Ureter (tissue), 1 donor: ENCODE data around the gene PLCB4. TPM values are rescaled to one million over a fixed set of nuclear protein-coding genes. Genes with fewer than 3 reads are reported as not detected.

Source experiments
- DNase-seq: peaks from one replicate; pipeline ENCODE4 v3.0.0-alpha.2; 2020; ENCODE audit warnings: low spot score
- total RNA-seq: library from RNA; stranded (reverse); gene quantifications from one replicate; pipeline ENCODE4 v1.2.4, GENCODE V29; 2023
- donor health status: DM: yes; HTN: yes; CAD: no.

The PLCB4 gene
- total RNA-seq, 1 donor from 2014 or later, result 22.9 TPM

GRCh38 chr20:9220874-9221547, 152.1 kb downstream of the PLCB4 start:
- no peak for DNase-seq

- DNase-seq, result no peak
Measured at GRCh38 chr20:9223296-9223695, 154.4 kb downstream of the PLCB4 start.

- DNase-seq, result no peak
Measured at GRCh38 chr20:9225879-9226278, 157.0 kb downstream of the PLCB4 start.

GRCh38 chr20:9227896-9228615, 159.2 kb downstream of the PLCB4 start:
- DNase-seq, result no peak

- DNase-seq, result no peak
Measured at GRCh38 chr20:9228774-9229450, 160.0 kb downstream of the PLCB4 start.

GRCh38 chr20:9230406-9230805, 161.5 kb downstream of the PLCB4 start:
- DNase-seq, result no peak

- no peak for DNase-seq
Measured at GRCh38 chr20:9233804-9234203, 164.9 kb downstream of the PLCB4 start.

- DNase-seq, result no peak
Measured at GRCh38 chr20:9235518-9235917, 166.6 kb downstream of the PLCB4 start.

- no peak for DNase-seq
Measured at GRCh38 chr20:9236458-9236857, 167.6 kb downstream of the PLCB4 start.

GRCh38 chr20:9241232-9241692, 172.4 kb downstream of the PLCB4 start:
- DNase-seq, result no peak

- no peak for DNase-seq
Measured at GRCh38 chr20:9241721-9242427, 173.0 kb downstream of the PLCB4 start.

GRCh38 chr20:9243986-9244385, 175.1 kb downstream of the PLCB4 start:
- DNase-seq, result no peak

GRCh38 chr20:9244811-9245210, 175.9 kb downstream of the PLCB4 start:
- DNase-seq, result no peak

- DNase-seq, result no peak
Measured at GRCh38 chr20:9246731-9247130, 177.8 kb downstream of the PLCB4 start.

GRCh38 chr20:9250511-9250910, 181.6 kb downstream of the PLCB4 start:
- no peak for DNase-seq

GRCh38 chr20:9253006-9253539, 184.2 kb downstream of the PLCB4 start:
- DNase-seq, result peak; percentile 43

GRCh38 chr20:9255171-9255570, 186.3 kb downstream of the PLCB4 start:
- no peak for DNase-seq

- DNase-seq, result no peak
Measured at GRCh38 chr20:9256393-9256792, 187.5 kb downstream of the PLCB4 start.

- no peak for DNase-seq
Measured at GRCh38 chr20:9258901-9259300, 190.0 kb downstream of the PLCB4 start.

- DNase-seq, result no peak
Measured at GRCh38 chr20:9260027-9260426, 191.1 kb downstream of the PLCB4 start.

- no peak for DNase-seq
Measured at GRCh38 chr20:9261781-9262180, 192.9 kb downstream of the PLCB4 start.

- no peak for DNase-seq
Measured at GRCh38 chr20:9262653-9263194, 193.8 kb downstream of the PLCB4 start.
